Coronary artery (tissue), 2 donors: ENCODE measurements around the gene AQP7.

ENCODE experiments used
- DNase-seq: peaks from one replicate; pipeline ENCODE4 v3.0.0-alpha.2; 2017; ENCODE audit warnings: low spot score
- H3K27ac ChIP-seq, 2 donors: fragments of 200-600 bp; sonication (generic); one replicate each; pipeline ENCODE4 v1.5.1; 2016 to 2019
- H3K4me3 ChIP-seq: fragments of 200-600 bp; sonication (generic); 2 replicates; pipeline ENCODE4 v1.5.1; 2016; ENCODE audit warnings: mild to moderate bottlenecking, moderate library complexity
- CTCF ChIP-seq: fragments of 200-600 bp; sonication (generic); IDR thresholded peaks from one replicate; pipeline ENCODE4 v1.5.1; 2019; ENCODE audit warnings: antibody characterized with exemption

The AQP7 gene

GRCh38 chr9:33351547-33351946, 50.8 kb downstream of the AQP7 start:
- TF ChIP-seq CTCF: no peak
- DNase-seq: no peak
- no peak overlapping the region for H3K4me3 ChIP-seq
- H3K27ac ChIP-seq: peak overlapping the region in 1 of 2 donors; percentile 8

- Histone ChIP-seq H3K27ac (peak overlapping the region; percentile 55 to 85), H3K4me3 (no peak overlapping the region)
- no peak for TF ChIP-seq CTCF
- DNase-seq: no peak
These were observed 52.1 kb downstream of the AQP7 start for GRCh38 chr9:33350310-33350709.

- no peak for TF ChIP-seq CTCF
- no peak overlapping the region for H3K4me3 ChIP-seq
- H3K27ac ChIP-seq: peak overlapping the region; percentile 54 to 85
- no peak for DNase-seq
These were observed 52.6 kb downstream of the AQP7 start for GRCh38 chr9:33349743-33350142.

- no peak for DNase-seq
- no peak overlapping the region for H3K4me3 ChIP-seq
- TF ChIP-seq CTCF: no peak
- H3K27ac ChIP-seq: peak overlapping the region in 1 of 2 donors; percentile 6
These were observed 53.4 kb downstream of the AQP7 start for GRCh38 chr9:33348998-33349397.

- no peak for DNase-seq
- TF ChIP-seq CTCF: no peak
- Histone ChIP-seq H3K4me3 (no peak overlapping the region), H3K27ac (no peak overlapping the region)
These were observed 55.8 kb downstream of the AQP7 start for GRCh38 chr9:33346564-33346963.

- Histone ChIP-seq H3K27ac (no peak overlapping the region), H3K4me3 (no peak overlapping the region)
- DNase-seq: no peak
- TF ChIP-seq CTCF: no peak
These were observed 58.2 kb downstream of the AQP7 start for GRCh38 chr9:33344145-33344544.

GRCh38 chr9:33341182-33341581, 61.2 kb downstream of the AQP7 start:
- DNase-seq: no peak
- Histone ChIP-seq H3K27ac (no peak overlapping the region), H3K4me3 (no peak overlapping the region)
- no peak for TF ChIP-seq CTCF
